HepG2 (cell line): Measurements from ENCODE around the gene DTNB. TPM values are rescaled to one million over a fixed set of nuclear protein-coding genes. Genes with fewer than 3 reads are reported as not detected.

ENCODE experiments used
- ARNTL ChIP-seq: sonication (generic); formaldehyde crosslinking; IDR thresholded peaks from 2 replicates; pipeline ENCODE4 v1.4.0; 2020; ENCODE audit warnings: mild to moderate bottlenecking, missing genetic modification reagents
- GZF1 ChIP-seq: sonication (generic); formaldehyde crosslinking; IDR thresholded peaks from 2 replicates; pipeline ENCODE4 v1.5.1; 2020; ENCODE audit warnings: mild to moderate bottlenecking, missing genetic modification reagents
- HNRNPK ChIP-seq: fragments of 200-400 bp; formaldehyde crosslinking; IDR thresholded peaks from 2 replicates; pipeline ENCODE4 v1.6.1; 2018; ENCODE audit warnings: low read length, low read depth, moderate library complexity, mild to moderate bottlenecking; ENCODE audit not compliant: poor library complexity, severe bottlenecking
- IKZF1 ChIP-seq: fragments of 450-650 bp; IDR thresholded peaks from 2 replicates; pipeline ENCODE4 v1.7.1; 2016
- ISL2 ChIP-seq: sonication (generic); formaldehyde crosslinking; IDR thresholded peaks from 2 replicates; pipeline ENCODE4 v1.5.0; 2020; ENCODE audit warnings: missing genetic modification reagents
- KLF11 ChIP-seq: IDR thresholded peaks from 2 replicates; pipeline ENCODE4 v1.6.1; 2016; ENCODE audit warnings: missing compliant biosample characterization
- PAF1 ChIP-seq: IDR thresholded peaks from 2 replicates; pipeline ENCODE4 v1.6.1; 2016; ENCODE audit warnings: missing genetic modification reagents, missing compliant biosample characterization
- RARA ChIP-seq: IDR thresholded peaks from 2 replicates; pipeline ENCODE4 v1.6.1; 2016; ENCODE audit warnings: missing genetic modification reagents, missing compliant biosample characterization
- SIN3A ChIP-seq: IDR thresholded peaks from 2 replicates; pipeline ENCODE4 v1.6.1; 2011; ENCODE audit warnings: low read depth, mild to moderate bottlenecking, control low read depth, low read length, borderline replicate concordance
- SNRNP70 ChIP-seq: fragments of 200-400 bp; formaldehyde crosslinking; IDR thresholded peaks from 2 replicates; pipeline ENCODE4 v1.6.1; 2017; ENCODE audit warnings: mild to moderate bottlenecking, low read depth, low read length, moderate library complexity
- SUZ12 ChIP-seq: fragments of 150-350 bp; IDR thresholded peaks from 2 replicates; pipeline ENCODE4 v1.6.1; 2014; ENCODE audit warnings: low read depth, low read length
- ZBTB46 ChIP-seq: sonication (generic); formaldehyde crosslinking; IDR thresholded peaks from 2 replicates; pipeline ENCODE4 v1.4.0; 2020; ENCODE audit warnings: mild to moderate bottlenecking, missing genetic modification reagents, borderline replicate concordance
- ZBTB49 ChIP-seq: sonication (generic); formaldehyde crosslinking; IDR thresholded peaks from 2 replicates; pipeline ENCODE4 v1.4.0; 2020; ENCODE audit warnings: missing genetic modification reagents, borderline replicate concordance
- ZNF232 ChIP-seq: sonication (generic); formaldehyde crosslinking; IDR thresholded peaks from 2 replicates; pipeline ENCODE4 v1.4.0; 2020; ENCODE audit warnings: missing genetic modification reagents, borderline replicate concordance
- ZNF484 ChIP-seq: sonication (generic); formaldehyde crosslinking; IDR thresholded peaks from 2 replicates; pipeline ENCODE4 v1.5.1; 2020; ENCODE audit warnings: mild to moderate bottlenecking, low read depth, missing genetic modification reagents, borderline replicate concordance
- ZNF691 ChIP-seq: sonication (generic); formaldehyde crosslinking; IDR thresholded peaks from 2 replicates; pipeline ENCODE4 v1.4.0; 2020; ENCODE audit warnings: missing genetic modification reagents, low read depth, mild to moderate bottlenecking, borderline replicate concordance
- ZNF709 ChIP-seq: sonication (generic); formaldehyde crosslinking; IDR thresholded peaks from 2 replicates; pipeline ENCODE4 v1.5.0; 2020; ENCODE audit warnings: mild to moderate bottlenecking, missing genetic modification reagents
- ZNF713 ChIP-seq: sonication (generic); formaldehyde crosslinking; IDR thresholded peaks from 2 replicates; pipeline ENCODE4 v1.4.0; 2020; ENCODE audit warnings: mild to moderate bottlenecking, missing genetic modification reagents
- ZNF777 ChIP-seq: sonication (generic); formaldehyde crosslinking; IDR thresholded peaks from 2 replicates; pipeline ENCODE4 v1.4.0; 2020; ENCODE audit warnings: missing genetic modification reagents
- polyA plus RNA-seq, 8 experiments: library from polyadenylated mRNA; depleted of rRNA in 3 of 8; stranded (reverse) in 7 of 8; unstranded in 1 of 8; fragments of >200 nt; fragmentation: Illumina TruSeq in 4 of 8; extraction: Trizol in 4 of 8; gene quantifications; 2 replicates each; pipeline versions ENCODE4 v1.2.1 to v1.2.3, GENCODE V29; 2011 to 2016; ENCODE audit warnings: low read depth in 4 of 8, missing spikeins in 1 of 8, mixed read lengths in 1 of 8; ENCODE audit not compliant: insufficient read depth in 1 of 8
- total RNA-seq, 5 experiments: library from RNA; depleted of rRNA; stranded (reverse); fragments of >200 nt; fragmentation: Illumina TruSeq; extraction: Trizol; gene quantifications; 2 replicates each; pipeline ENCODE4 v1.2.3, GENCODE V29; 2016; ENCODE audit warnings: low read depth in 1 of 5
- TF ChIP-seq, protein P1 (sequence below): sonication (generic); formaldehyde crosslinking; IDR thresholded peaks from 2 replicates; pipeline ENCODE4 v1.4.0; 2020; ENCODE audit warnings: low read depth, mild to moderate bottlenecking, missing genetic modification reagents
- TF ChIP-seq, protein P2 (sequence below): IDR thresholded peaks from 2 replicates; pipeline ENCODE4 v1.6.1; 2012; ENCODE audit warnings: inconsistent platforms
- TF ChIP-seq, protein P3 (sequence below): sonication (generic); formaldehyde crosslinking; IDR thresholded peaks from 2 replicates; pipeline ENCODE4 v1.5.0; 2020; ENCODE audit warnings: mild to moderate bottlenecking, missing genetic modification reagents

DTNB gene
- total and polyA plus RNA-seq, 2 of the 13 experiments (the other 11 are each of a cell fraction or from before 2014, with no cell fraction given): 14.4 to 23.9 TPM

GRCh38 chr2:25673300-25674076 is at the start of gene DTNB (continued):
- TF ChIP-seq ZBTB49 (CRISPR knock-in tag): no peak
- TF ChIP-seq ZNF777: peak; percentile 98
- TF ChIP-seq IKZF1: no peak
- no peak for TF ChIP-seq SUZ12
- TF ChIP-seq PAF1 (CRISPR knock-in tag): no peak
- no peak for TF ChIP-seq ARNTL (CRISPR knock-in tag)
- TF ChIP-seq, protein P1, sequence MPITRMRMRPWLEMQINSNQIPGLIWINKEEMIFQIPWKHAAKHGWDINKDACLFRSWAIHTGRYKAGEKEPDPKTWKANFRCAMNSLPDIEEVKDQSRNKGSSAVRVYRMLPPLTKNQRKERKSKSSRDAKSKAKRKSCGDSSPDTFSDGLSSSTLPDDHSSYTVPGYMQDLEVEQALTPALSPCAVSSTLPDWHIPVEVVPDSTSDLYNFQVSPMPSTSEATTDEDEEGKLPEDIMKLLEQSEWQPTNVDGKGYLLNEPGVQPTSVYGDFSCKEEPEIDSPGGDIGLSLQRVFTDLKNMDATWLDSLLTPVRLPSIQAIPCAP: no peak
- TF ChIP-seq SNRNP70: no peak
- TF ChIP-seq ISL2 (CRISPR knock-in tag): no peak
- no peak for TF ChIP-seq ZNF484 (CRISPR knock-in tag)
- TF ChIP-seq ZNF691 (CRISPR knock-in tag): no peak
- no peak; the same call in 1 of the 2 replicates for TF ChIP-seq ZNF709 (CRISPR knock-in tag)
- TF ChIP-seq GZF1 (CRISPR knock-in tag): peak; percentile 81; the same call in 1 of the 2 replicates
- TF ChIP-seq HNRNPK: no peak
- TF ChIP-seq, protein P2, sequence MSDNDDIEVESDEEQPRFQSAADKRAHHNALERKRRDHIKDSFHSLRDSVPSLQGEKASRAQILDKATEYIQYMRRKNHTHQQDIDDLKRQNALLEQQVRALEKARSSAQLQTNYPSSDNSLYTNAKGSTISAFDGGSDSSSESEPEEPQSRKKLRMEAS: peak; percentile 73
- peak; percentile 38; the same call in 1 of the 2 replicates for TF ChIP-seq RARA (CRISPR knock-in tag)
- TF ChIP-seq KLF11 (CRISPR knock-in tag): no peak
- TF ChIP-seq ZNF713 (CRISPR knock-in tag): 0 out of 2 replicates have a peak, but pooled peaks have one; percentile 37
- TF ChIP-seq ZBTB46 (CRISPR knock-in tag): peak; percentile 23; the same call in 1 of the 2 replicates
- no peak for TF ChIP-seq ZNF232
- TF ChIP-seq SIN3A: no peak
- TF ChIP-seq, protein P3, sequence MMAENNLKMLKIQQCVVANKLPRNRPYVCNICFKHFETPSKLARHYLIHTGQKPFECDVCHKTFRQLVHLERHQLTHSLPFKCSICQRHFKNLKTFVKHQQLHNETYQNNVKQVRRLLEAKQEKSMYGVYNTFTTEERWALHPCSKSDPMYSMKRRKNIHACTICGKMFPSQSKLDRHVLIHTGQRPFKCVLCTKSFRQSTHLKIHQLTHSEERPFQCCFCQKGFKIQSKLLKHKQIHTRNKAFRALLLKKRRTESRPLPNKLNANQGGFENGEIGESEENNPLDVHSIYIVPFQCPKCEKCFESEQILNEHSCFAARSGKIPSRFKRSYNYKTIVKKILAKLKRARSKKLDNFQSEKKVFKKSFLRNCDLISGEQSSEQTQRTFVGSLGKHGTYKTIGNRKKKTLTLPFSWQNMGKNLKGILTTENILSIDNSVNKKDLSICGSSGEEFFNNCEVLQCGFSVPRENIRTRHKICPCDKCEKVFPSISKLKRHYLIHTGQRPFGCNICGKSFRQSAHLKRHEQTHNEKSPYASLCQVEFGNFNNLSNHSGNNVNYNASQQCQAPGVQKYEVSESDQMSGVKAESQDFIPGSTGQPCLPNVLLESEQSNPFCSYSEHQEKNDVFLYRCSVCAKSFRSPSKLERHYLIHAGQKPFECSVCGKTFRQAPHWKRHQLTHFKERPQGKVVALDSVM (CRISPR knock-in tag): peak; percentile 17; the same call in 1 of the 2 replicates
